Measurements from ENCODE around the gene DCBLD2. TPM values are rescaled to one million over a fixed set of nuclear protein-coding genes. Genes with fewer than 3 reads are reported as not detected.
A peak's percentile ranks its signal among the peaks of the same experiment; 100 is the strongest.

DCBLD2 gene
- total and polyA plus RNA-seq, 11 donors: 10.9 to 76.6 (median 62.0) TPM

DNA sequence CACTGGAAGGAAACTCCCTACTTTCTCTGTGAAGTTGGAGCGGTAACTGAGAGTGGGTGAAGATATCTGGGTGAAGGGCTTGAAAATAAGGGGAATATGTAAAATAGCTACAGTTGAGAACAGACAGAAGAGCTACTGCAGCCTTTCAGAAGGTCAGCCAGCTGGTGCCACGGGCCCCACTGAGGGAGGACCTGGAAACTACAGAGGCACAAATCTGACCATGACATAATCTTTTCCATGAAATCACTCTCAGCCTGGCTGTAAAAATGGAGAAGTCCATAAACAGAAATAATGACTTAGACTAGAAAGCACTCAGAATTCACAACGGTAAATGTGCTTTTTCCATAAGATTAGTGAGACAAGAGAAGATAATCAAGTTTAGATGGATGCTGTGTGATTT lies 91.9 kb downstream of the DCBLD2 start:
- DNase-seq (peak in 4 of 5 donors; percentile 31 to 59 (median 50)), ATAC-seq (peak; percentile 65 to 93 (median 90))
- peak overlapping the region in 8 of 12 donors; percentile 14 to 72 (median 40) for H3K27ac ChIP-seq
- intact Hi-C loops (cut with DNase I): loop anchor here in 1 of 10 donors (1.0 kb wide), 1 partner anchor 208 kb away; no protein-coding TSS in a partner anchor
- no peak for TF ChIP-seq POLR2A (IDR thresholded peaks at IDR 0.05)
- TF ChIP-seq, protein P1, sequence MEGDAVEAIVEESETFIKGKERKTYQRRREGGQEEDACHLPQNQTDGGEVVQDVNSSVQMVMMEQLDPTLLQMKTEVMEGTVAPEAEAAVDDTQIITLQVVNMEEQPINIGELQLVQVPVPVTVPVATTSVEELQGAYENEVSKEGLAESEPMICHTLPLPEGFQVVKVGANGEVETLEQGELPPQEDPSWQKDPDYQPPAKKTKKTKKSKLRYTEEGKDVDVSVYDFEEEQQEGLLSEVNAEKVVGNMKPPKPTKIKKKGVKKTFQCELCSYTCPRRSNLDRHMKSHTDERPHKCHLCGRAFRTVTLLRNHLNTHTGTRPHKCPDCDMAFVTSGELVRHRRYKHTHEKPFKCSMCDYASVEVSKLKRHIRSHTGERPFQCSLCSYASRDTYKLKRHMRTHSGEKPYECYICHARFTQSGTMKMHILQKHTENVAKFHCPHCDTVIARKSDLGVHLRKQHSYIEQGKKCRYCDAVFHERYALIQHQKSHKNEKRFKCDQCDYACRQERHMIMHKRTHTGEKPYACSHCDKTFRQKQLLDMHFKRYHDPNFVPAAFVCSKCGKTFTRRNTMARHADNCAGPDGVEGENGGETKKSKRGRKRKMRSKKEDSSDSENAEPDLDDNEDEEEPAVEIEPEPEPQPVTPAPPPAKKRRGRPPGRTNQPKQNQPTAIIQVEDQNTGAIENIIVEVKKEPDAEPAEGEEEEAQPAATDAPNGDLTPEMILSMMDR (IDR thresholded peaks at IDR 0.05): no peak
- H3K4me3 ChIP-seq: no peak overlapping the region
- H3K9me3 ChIP-seq: no peaks in the 10 kb centered on the region
- H3K4me1 ChIP-seq: peaks cover 0 to 23% (median 6%) of the 10 kb centered on the region in 12 donors
- H3K36me3 ChIP-seq: peaks cover 0 to 88% (median 25%) of the 10 kb centered on the region in 9 donors
- 34 to 40% (median 37%) methylated on average over 3 of the region's 3 CpGs for WGBS, 4 donors
- no peaks in the 10 kb centered on the region for H3K27me3 ChIP-seq

DNA sequence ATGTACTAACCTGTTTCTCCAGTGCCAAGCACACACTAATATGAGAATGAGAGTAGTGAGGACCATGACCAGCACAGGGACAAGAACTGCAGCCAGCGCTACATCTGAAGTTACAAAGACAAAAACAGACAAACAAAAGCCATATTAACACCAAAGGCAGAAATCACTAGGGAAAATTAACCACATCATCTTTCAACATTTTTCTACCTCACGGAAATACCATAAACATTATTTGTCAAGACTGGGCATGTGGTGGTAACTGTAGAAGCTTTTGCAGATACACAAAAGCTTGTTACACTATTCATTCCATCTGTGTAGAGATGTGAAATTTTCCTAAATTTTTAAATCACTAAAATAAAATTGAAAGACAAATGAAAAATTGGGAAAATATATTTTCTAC lies 93.4 kb downstream of the DCBLD2 start:
- no peak overlapping the region for H3K4me3 ChIP-seq
- ATAC-seq (no peak), DNase-seq (no peak)
- WGBS, 4 donors: 94 to 100% (median 96%) methylated on average over 2 of the region's 2 CpGs
- TF ChIP-seq, protein P1 (IDR thresholded peaks at IDR 0.05): no peak
- no peak for TF ChIP-seq POLR2A (IDR thresholded peaks at IDR 0.05)
- no peaks in the 10 kb centered on the region for H3K27me3 ChIP-seq
- intact Hi-C loops (cut with DNase I): no loop called here
- peaks cover 0 to 23% (median 6%) of the 10 kb centered on the region in 12 donors for H3K4me1 ChIP-seq
- no peak overlapping the region for H3K27ac ChIP-seq
- H3K36me3 ChIP-seq: peaks cover 0 to 79% (median 24%) of the 10 kb centered on the region in 9 donors
- no peaks in the 10 kb centered on the region for H3K9me3 ChIP-seq

GRCh38 chr3:98807561-98807960 lies 93.9 kb downstream of the DCBLD2 start:
- ATAC-seq (no peak), DNase-seq (no peak)
- intact Hi-C loops (cut with DNase I): no loop called here
- WGBS, 4 donors: 95 to 100% (median 96%) methylated on average over 1 of the region's 1 CpG
- Histone ChIP-seq H3K9me3 (no peaks in the 10 kb centered on the region), H3K36me3 (peaks cover 0 to 77% (median 24%) of the 10 kb centered on the region in 9 donors), H3K27me3 (no peaks in the 10 kb centered on the region), H3K4me1 (peaks cover 0 to 23% (median 6%) of the 10 kb centered on the region in 12 donors), H3K4me3 (no peak overlapping the region), H3K27ac (no peak overlapping the region)
- TF ChIP-seq, protein P1 (IDR thresholded peaks at IDR 0.05): no peak
- TF ChIP-seq POLR2A (IDR thresholded peaks at IDR 0.05): no peak

DNA sequence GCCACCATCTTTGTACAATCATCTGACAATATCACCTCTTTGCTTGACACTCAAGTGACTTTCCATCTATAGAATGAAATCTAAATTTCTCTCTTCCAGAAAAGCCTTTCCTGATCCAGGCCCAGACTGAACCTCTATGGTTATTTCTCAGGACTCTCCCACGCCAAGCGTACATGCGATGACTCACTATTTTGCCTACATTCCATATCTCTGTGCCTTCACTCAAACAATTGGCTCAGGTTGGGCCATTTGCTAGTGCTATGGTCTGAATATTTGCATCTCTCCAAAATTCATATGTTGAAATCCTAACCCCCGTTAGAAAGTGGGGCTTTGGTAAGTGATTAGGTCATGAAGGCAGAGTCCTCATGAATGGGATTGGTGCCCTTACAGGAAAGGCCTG lies 94.5 kb downstream of the DCBLD2 start:
- intact Hi-C loops (cut with DNase I): no loop called here
- H3K27ac ChIP-seq: no peak overlapping the region
- peaks cover 0 to 76% (median 24%) of the 10 kb centered on the region in 9 donors for H3K36me3 ChIP-seq
- WGBS, 4 donors: 93 to 100% (median 95%) methylated on average over 4 of the region's 4 CpGs
- DNase-seq: no peak
- peaks cover 0 to 23% (median 6%) of the 10 kb centered on the region in 12 donors for H3K4me1 ChIP-seq
- no peaks in the 10 kb centered on the region for H3K27me3 ChIP-seq
- no peaks in the 10 kb centered on the region for H3K9me3 ChIP-seq
- no peak for TF ChIP-seq POLR2A (IDR thresholded peaks at IDR 0.05)
- TF ChIP-seq, protein P1 (IDR thresholded peaks at IDR 0.05): no peak
- no peak overlapping the region for H3K4me3 ChIP-seq
- ATAC-seq: no peak

Measured in heart left ventricle (tissue), 16 donors.